HepG2 (cell line): ENCODE results near the gene SLBP. TPM values are rescaled to one million over a fixed set of nuclear protein-coding genes. Genes with fewer than 3 reads are reported as not detected.

Experiments used
- ASH2L ChIP-seq: fragments of 300-600, 200-600 bp; sonication (generic); IDR thresholded peaks from 2 replicates; pipeline ENCODE4 v1.7.0; 2017; ENCODE audit warnings: low read depth, mild to moderate bottlenecking, moderate library complexity, mixed read lengths, low read length; ENCODE audit not compliant: insufficient read length
- FOSL2 ChIP-seq: sonication (generic); formaldehyde crosslinking; IDR thresholded peaks from 2 replicates; pipeline ENCODE4 v1.4.0; 2020; ENCODE audit warnings: missing genetic modification reagents
- GZF1 ChIP-seq: sonication (generic); formaldehyde crosslinking; IDR thresholded peaks from 2 replicates; pipeline ENCODE4 v1.5.1; 2020; ENCODE audit warnings: mild to moderate bottlenecking, missing genetic modification reagents
- MATR3 ChIP-seq: sonication (generic); formaldehyde crosslinking; IDR thresholded peaks from 2 replicates; pipeline ENCODE4 v1.4.0; 2020; ENCODE audit warnings: missing genetic modification reagents
- NFIC ChIP-seq: IDR thresholded peaks from 2 replicates; pipeline ENCODE4 v1.6.1; 2012; ENCODE audit warnings: mild to moderate bottlenecking, low read length, inconsistent platforms
- RORA ChIP-seq: sonication (generic); formaldehyde crosslinking; IDR thresholded peaks from 2 replicates; pipeline ENCODE4 v1.5.0; 2020; ENCODE audit warnings: mild to moderate bottlenecking, missing genetic modification reagents, moderate library complexity
- TBL1XR1 ChIP-seq: fragments of 150-350 bp; IDR thresholded peaks from 2 replicates; pipeline ENCODE4 v1.6.1; 2014; ENCODE audit warnings: borderline replicate concordance, low read length; ENCODE audit not compliant: partially characterized antibody
- TEAD2 ChIP-seq: sonication (generic); formaldehyde crosslinking; IDR thresholded peaks from 2 replicates; pipeline ENCODE4 v1.9.0; 2021; ENCODE audit warnings: missing genetic modification reagents
- TMF1 ChIP-seq: sonication (generic); formaldehyde crosslinking; IDR thresholded peaks from 2 replicates; pipeline ENCODE4 v1.8.1; 2022; ENCODE audit warnings: low read depth, missing genetic modification reagents
- ZBTB1 ChIP-seq: sonication (generic); formaldehyde crosslinking; IDR thresholded peaks from 2 replicates; pipeline ENCODE4 v1.4.0; 2020; ENCODE audit warnings: missing genetic modification reagents, borderline replicate concordance
- ZNF264 ChIP-seq: sonication (generic); formaldehyde crosslinking; IDR thresholded peaks from 2 replicates; pipeline ENCODE4 v1.4.0; 2020; ENCODE audit warnings: missing genetic modification reagents
- ZNF782 ChIP-seq: sonication (generic); formaldehyde crosslinking; IDR thresholded peaks from 2 replicates; pipeline ENCODE4 v1.4.0; 2020; ENCODE audit warnings: missing genetic modification reagents, mild to moderate bottlenecking, borderline replicate concordance
- polyA plus RNA-seq, 8 experiments: library from polyadenylated mRNA; depleted of rRNA in 3 of 8; stranded (reverse) in 7 of 8; unstranded in 1 of 8; fragments of >200 nt; fragmentation: Illumina TruSeq in 4 of 8; extraction: Trizol in 4 of 8; gene quantifications; 2 replicates each; pipeline versions ENCODE4 v1.2.1 to v1.2.3, GENCODE V29; 2011 to 2016; ENCODE audit warnings: low read depth in 4 of 8, missing spikeins in 1 of 8, mixed read lengths in 1 of 8; ENCODE audit not compliant: insufficient read depth in 1 of 8
- total RNA-seq, 5 experiments: library from RNA; depleted of rRNA; stranded (reverse); fragments of >200 nt; fragmentation: Illumina TruSeq; extraction: Trizol; gene quantifications; 2 replicates each; pipeline ENCODE4 v1.2.3, GENCODE V29; 2016; ENCODE audit warnings: low read depth in 1 of 5
- TF ChIP-seq, protein P1 (sequence below): sonication (generic); formaldehyde crosslinking; IDR thresholded peaks from 2 replicates; pipeline ENCODE4 v1.4.0; 2020; ENCODE audit warnings: mild to moderate bottlenecking, missing genetic modification reagents
- TF ChIP-seq, protein P2 (sequence below), 2 experiments: fragments of 450-650 bp in 1 of 2; sonication (generic) in 1 of 2; formaldehyde crosslinking in 1 of 2; IDR thresholded peaks; 2 replicates each; pipeline versions ENCODE4 v1.6.1 to v1.8.0; 2016 to 2022; ENCODE audit warnings: antibody characterized with exemption in 1 of 2, mild to moderate bottlenecking in 1 of 2, missing genetic modification reagents in 1 of 2
- TF ChIP-seq, protein P3 (sequence below): sonication (generic); formaldehyde crosslinking; IDR thresholded peaks from 2 replicates; pipeline ENCODE4 v1.5.0; 2020; ENCODE audit warnings: mild to moderate bottlenecking, low read depth, missing genetic modification reagents, borderline replicate concordance

The SLBP gene
- total and polyA plus RNA-seq, 2 of the 13 experiments (the other 11 are each of a cell fraction or from before 2014, with no cell fraction given): 43.9 to 104 TPM

DNA sequence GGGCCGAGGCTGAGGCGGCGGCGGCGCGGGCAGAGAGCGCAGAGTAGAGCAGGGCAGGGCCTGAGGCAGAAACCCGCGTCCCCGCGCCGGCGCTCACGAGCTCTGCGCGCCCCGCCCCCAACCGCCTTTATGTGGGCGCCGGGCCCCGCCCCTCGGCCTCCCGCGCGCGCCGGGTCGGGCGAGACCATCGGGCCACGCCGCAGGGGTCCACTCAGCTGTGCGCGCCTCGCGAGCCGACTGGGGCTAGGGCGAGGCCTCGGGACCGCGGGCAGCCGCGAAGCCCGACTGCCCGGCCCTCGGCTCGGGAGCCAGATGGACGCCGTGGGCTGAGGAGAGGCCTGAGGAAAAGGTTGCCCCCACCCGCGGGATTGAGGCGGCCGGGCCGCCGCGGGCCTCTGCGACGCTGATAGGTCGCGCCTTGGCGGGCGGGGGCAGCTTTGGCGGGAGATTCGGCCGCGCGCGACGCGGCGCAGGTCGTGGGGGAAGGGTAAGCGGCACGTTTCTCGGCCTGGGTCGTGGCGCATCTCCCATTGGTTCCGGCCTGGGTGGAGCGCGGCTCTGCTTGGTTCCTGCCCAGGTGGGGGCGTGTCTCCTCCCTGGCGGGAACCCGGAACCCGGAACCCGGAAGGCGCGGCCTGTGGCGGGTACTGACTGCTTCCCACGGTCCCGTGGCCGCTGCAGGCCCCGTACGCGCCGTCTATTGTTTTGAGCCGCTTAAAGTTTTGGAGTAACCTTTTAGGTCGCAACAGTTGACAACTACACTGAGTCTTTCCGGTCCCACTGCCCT lies at the start of gene SLBP (continued):
- TF ChIP-seq RORA (CRISPR knock-in tag): no peak; the same call in 1 of the 2 replicates
- no peak for TF ChIP-seq TBL1XR1
- TF ChIP-seq, protein P1, sequence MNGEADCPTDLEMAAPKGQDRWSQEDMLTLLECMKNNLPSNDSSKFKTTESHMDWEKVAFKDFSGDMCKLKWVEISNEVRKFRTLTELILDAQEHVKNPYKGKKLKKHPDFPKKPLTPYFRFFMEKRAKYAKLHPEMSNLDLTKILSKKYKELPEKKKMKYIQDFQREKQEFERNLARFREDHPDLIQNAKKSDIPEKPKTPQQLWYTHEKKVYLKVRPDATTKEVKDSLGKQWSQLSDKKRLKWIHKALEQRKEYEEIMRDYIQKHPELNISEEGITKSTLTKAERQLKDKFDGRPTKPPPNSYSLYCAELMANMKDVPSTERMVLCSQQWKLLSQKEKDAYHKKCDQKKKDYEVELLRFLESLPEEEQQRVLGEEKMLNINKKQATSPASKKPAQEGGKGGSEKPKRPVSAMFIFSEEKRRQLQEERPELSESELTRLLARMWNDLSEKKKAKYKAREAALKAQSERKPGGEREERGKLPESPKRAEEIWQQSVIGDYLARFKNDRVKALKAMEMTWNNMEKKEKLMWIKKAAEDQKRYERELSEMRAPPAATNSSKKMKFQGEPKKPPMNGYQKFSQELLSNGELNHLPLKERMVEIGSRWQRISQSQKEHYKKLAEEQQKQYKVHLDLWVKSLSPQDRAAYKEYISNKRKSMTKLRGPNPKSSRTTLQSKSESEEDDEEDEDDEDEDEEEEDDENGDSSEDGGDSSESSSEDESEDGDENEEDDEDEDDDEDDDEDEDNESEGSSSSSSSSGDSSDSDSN (CRISPR knock-in tag): peak; percentile 19; the same call in 1 of the 2 replicates
- TF ChIP-seq TEAD2 (CRISPR knock-in tag): peak; percentile 98
- peak; percentile 62 for TF ChIP-seq ASH2L
- TF ChIP-seq ZNF782 (CRISPR knock-in tag): peak; percentile 92; the same call in 1 of the 2 replicates
- TF ChIP-seq MATR3: no peak
- TF ChIP-seq, protein P2, sequence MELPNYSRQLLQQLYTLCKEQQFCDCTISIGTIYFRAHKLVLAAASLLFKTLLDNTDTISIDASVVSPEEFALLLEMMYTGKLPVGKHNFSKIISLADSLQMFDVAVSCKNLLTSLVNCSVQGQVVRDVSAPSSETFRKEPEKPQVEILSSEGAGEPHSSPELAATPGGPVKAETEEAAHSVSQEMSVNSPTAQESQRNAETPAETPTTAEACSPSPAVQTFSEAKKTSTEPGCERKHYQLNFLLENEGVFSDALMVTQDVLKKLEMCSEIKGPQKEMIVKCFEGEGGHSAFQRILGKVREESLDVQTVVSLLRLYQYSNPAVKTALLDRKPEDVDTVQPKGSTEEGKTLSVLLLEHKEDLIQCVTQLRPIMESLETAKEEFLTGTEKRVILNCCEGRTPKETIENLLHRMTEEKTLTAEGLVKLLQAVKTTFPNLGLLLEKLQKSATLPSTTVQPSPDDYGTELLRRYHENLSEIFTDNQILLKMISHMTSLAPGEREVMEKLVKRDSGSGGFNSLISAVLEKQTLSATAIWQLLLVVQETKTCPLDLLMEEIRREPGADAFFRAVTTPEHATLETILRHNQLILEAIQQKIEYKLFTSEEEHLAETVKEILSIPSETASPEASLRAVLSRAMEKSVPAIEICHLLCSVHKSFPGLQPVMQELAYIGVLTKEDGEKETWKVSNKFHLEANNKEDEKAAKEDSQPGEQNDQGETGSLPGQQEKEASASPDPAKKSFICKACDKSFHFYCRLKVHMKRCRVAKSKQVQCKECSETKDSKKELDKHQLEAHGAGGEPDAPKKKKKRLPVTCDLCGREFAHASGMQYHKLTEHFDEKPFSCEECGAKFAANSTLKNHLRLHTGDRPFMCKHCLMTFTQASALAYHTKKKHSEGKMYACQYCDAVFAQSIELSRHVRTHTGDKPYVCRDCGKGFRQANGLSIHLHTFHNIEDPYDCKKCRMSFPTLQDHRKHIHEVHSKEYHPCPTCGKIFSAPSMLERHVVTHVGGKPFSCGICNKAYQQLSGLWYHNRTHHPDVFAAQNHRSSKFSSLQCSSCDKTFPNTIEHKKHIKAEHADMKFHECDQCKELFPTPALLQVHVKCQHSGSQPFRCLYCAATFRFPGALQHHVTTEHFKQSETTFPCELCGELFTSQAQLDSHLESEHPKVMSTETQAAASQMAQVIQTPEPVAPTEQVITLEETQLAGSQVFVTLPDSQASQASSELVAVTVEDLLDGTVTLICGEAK (IDR thresholded peaks at IDR 0.05): no peak
- TF ChIP-seq, protein P2 (CRISPR knock-in tag; IDR thresholded peaks at IDR 0.05): peak; percentile 94
- peak; percentile 40; the same call in 1 of the 2 replicates for TF ChIP-seq NFIC
- TF ChIP-seq, protein P3, sequence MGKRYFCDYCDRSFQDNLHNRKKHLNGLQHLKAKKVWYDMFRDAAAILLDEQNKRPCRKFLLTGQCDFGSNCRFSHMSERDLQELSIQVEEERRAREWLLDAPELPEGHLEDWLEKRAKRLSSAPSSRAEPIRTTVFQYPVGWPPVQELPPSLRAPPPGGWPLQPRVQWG (CRISPR knock-in tag): no peak
- peak; percentile 77; the same call in 1 of the 2 replicates for TF ChIP-seq ZNF264 (CRISPR knock-in tag)
- TF ChIP-seq ZBTB1 (CRISPR knock-in tag): no peak
- TF ChIP-seq FOSL2 (CRISPR knock-in tag): peak; percentile 40; the same call in 1 of the 2 replicates
- no peak; the same call in 1 of the 2 replicates for TF ChIP-seq GZF1 (CRISPR knock-in tag)
- peak; percentile 99 for TF ChIP-seq TMF1 (CRISPR knock-in tag)
